PC-3 (cell line): ENCODE data around the gene TMEM238L. TPM values are rescaled to one million over a fixed set of nuclear protein-coding genes. Genes with fewer than 3 reads are reported as not detected.
A peak's percentile ranks its signal among the peaks of the same experiment; 100 is the strongest.
"Not testable (repeated sequence)": the region's sequence is repeated elsewhere in the genome, so short reads cannot be mapped to it uniquely, and the experiment has no call there.

Source experiments
- ATAC-seq: fragments of 200-7000 bp; cut with Tn5 transposase; 2 replicates; pipeline ENCODE4 v1.9.1; 2020; ENCODE audit warnings: mild to moderate bottlenecking, moderate library complexity
- Bru-seq: library from RNA; stranded (reverse); fragments of 400-500 nt; gene quantifications from one replicate; lab custom pipeline; 2021; lab: Mats Ljungman, UMichigan
- BruChase-seq, 2 experiments: library from RNA; stranded (reverse); fragments of 400-500 nt; gene quantifications; one replicate each; lab custom pipeline; 2021; lab: Mats Ljungman, UMichigan
- BruUV-seq: library from RNA; stranded (reverse); fragments of 400-500 nt; replicated peaks from 2 replicates; lab custom pipeline; 2021; lab: Mats Ljungman, UMichigan
- CTCF ChIA-PET: fragments of 300-600 bp; sonication (Branson Sonifier 250); formaldehyde crosslinking; loops from one replicate; lab custom pipeline; 2022; ENCODE audit warnings: antibody characterized with exemption; lab: Charles Lee
- POLR2A ChIA-PET: fragments of 300-600 bp; sonication (Branson Sonifier 250); formaldehyde crosslinking; loops from one replicate; lab custom pipeline; 2022; ENCODE audit warnings: antibody characterized with exemption; ENCODE audit not compliant: unreplicated experiment; lab: Charles Lee
- DNase-seq: peaks from one replicate; pipeline ENCODE4 v3.0.0-alpha.2; 2015
- H2AFZ ChIP-seq: fragments of 300-600 bp; sonication (generic); 2 replicates; pipeline ENCODE4 v1.6.0; 2016; ENCODE audit warnings: antibody characterized with exemption, low read length
- H3F3A ChIP-seq: fragments of 300-600 bp; sonication (generic); one replicate; pipeline ENCODE4 v1.6.0; 2017; ENCODE audit warnings: antibody characterized with exemption, low read length, control low read depth, mild to moderate bottlenecking; ENCODE audit not compliant: unreplicated experiment
- H3K27ac ChIP-seq: fragments of 300-600 bp; sonication (generic); 2 replicates; pipeline ENCODE4 v1.5.1; 2016; ENCODE audit warnings: mild to moderate bottlenecking, low read length
- H3K27me3 ChIP-seq: fragments of 300-600 bp; sonication (generic); 2 replicates; pipeline ENCODE4 v1.6.1; 2016; ENCODE audit warnings: low read length, mixed read lengths
- H3K36me3 ChIP-seq: fragments of 300-600 bp; sonication (generic); 2 replicates; pipeline ENCODE4 v1.6.1; 2016; ENCODE audit warnings: low read depth, mixed run types, low read length, mixed read lengths
- H3K4me1 ChIP-seq: fragments of 300-600 bp; sonication (generic); 2 replicates; pipeline ENCODE4 v1.5.1; 2016; ENCODE audit warnings: low read length; ENCODE audit not compliant: insufficient read depth
- H3K4me2 ChIP-seq: fragments of 300-600 bp; sonication (generic); 2 replicates; pipeline ENCODE4 v1.6.0; 2016; ENCODE audit warnings: low read length
- H3K4me3 ChIP-seq: fragments of 300-600 bp; sonication (generic); 2 replicates; pipeline ENCODE4 v1.5.1; 2016; ENCODE audit warnings: mild to moderate bottlenecking, low read length, mixed read lengths
- H3K79me2 ChIP-seq: fragments of 300-600 bp; sonication (generic); 2 replicates; pipeline ENCODE4 v1.6.1; 2017; ENCODE audit warnings: low read length, mixed read lengths
- H3K9ac ChIP-seq: fragments of 300-600 bp; sonication (generic); 2 replicates; pipeline ENCODE4 v1.6.0; 2016; ENCODE audit warnings: mild to moderate bottlenecking, low read length
- H3K9me2 ChIP-seq: fragments of 300-600 bp; sonication (generic); replicated peaks from 2 replicates; pipeline ENCODE4 v1.6.1; 2016; ENCODE audit warnings: mixed run types, low read length, mixed read lengths
- H3K9me3 ChIP-seq: fragments of 300-600 bp; sonication (generic); 2 replicates; pipeline ENCODE4 v1.6.1; 2016; ENCODE audit warnings: low read length, mixed read lengths
- H4K20me1 ChIP-seq: fragments of 300-600 bp; sonication (generic); 2 replicates; pipeline ENCODE4 v1.6.1; 2016; ENCODE audit warnings: low read length, mixed read lengths
- EZH2 ChIP-seq: fragments of 300-600 bp; sonication (generic); IDR thresholded peaks from one replicate; pipeline ENCODE4 v1.6.1; 2017; ENCODE audit warnings: antibody characterized with exemption, mild to moderate bottlenecking, low read length; ENCODE audit not compliant: unreplicated experiment
- EZH2phosphoT487 ChIP-seq: fragments of 300-600 bp; sonication (generic); IDR thresholded peaks from 2 replicates; pipeline ENCODE4 v1.6.1; 2018; ENCODE audit warnings: mild to moderate bottlenecking, antibody characterized with exemption, low read length, borderline replicate concordance
- intact Hi-C: fragments of 100-400 bp; cut with micrococcal nuclease; formaldehyde crosslinking; loops from 2 replicates; pipeline ENCODE4 v1.9.0; 2023
- long read RNA-seq: library from polyadenylated mRNA; unstranded; transcript quantifications from one replicate; pipeline ENCODE4 v2.0.0, GENCODE V29; 2021; ENCODE audit not compliant: unreplicated experiment
- total RNA-seq: library from RNA; depleted of rRNA; stranded (reverse); fragments of >200 nt; gene quantifications from 2 replicates; pipeline ENCODE4 v1.2.3, GENCODE V29; 2014; rRNA removed
- TF ChIP-seq, protein P1 (sequence below): fragments of 300-600 bp; sonication (generic); conservative IDR thresholded peaks from 2 replicates; pipeline ENCODE4 v1.5.1; 2017; ENCODE audit warnings: antibody characterized with exemption, low read depth, mild to moderate bottlenecking, low read length

TMEM238L gene, protein sequence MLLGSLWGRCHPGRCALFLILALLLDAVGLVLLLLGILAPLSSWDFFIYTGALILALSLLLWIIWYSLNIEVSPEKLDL
- total RNA-seq: not detected in 2 replicates
- Bru-seq, nascent RNA: not detected
- BruChase-seq, experiment 1, labeled RNA remaining after a 6-hour chase: not detected
- not detected for BruChase-seq, experiment 2, labeled RNA remaining after a 2-hour chase
- long read RNA-seq: 0 reads

DNA sequence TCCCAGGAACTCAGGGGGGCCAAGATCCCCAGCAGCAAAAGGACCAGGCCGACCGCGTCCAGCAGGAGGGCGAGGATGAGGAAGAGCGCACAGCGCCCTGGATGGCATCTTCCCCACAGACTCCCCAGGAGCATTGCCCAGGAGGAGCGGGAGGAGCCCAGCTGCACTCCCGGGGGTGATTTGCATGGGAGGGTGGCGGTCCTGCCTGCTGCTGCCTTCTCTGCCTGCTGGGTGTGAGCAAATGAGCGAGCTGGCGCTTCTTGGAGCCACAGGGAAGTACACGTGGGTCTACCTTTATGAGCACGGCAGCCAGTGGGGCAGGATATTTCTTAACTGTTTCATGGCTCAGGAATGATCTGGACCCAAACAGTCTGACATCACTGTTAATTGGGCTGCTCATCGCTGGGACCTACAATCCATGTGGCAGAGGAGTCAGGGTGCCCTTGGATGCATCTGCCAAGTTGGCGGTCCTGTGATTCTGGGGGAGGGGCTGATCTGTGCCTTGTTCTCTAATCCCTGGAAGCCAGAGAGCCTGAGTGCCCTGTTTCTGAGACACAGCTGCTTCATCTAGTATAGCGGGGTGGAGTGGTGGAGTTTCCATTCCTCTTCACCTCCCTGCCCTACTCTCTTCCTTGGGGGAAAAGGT lies at the start of gene TMEM238L:
TMEM238L (minus strand) TSS at position 270 of the 646 bp plus-strand sequence; CDS start at position 134, 136 bp downstream.
- no peaks in the 10 kb centered on the region for H3K27me3 ChIP-seq
- POLR2A ChIA-PET: no interaction called here
- H3K4me2 ChIP-seq: no peak within 1 kb of the TSS
- no peak within 1 kb of the TSS for H3K27ac ChIP-seq
- no peaks in the 10 kb centered on the region for H3F3A ChIP-seq
- H3K4me1 ChIP-seq: peaks cover 20% of the 10 kb centered on the region
- no peaks in the 10 kb centered on the region for H3K36me3 ChIP-seq
- CTCF ChIA-PET: no interaction called here
- no peaks in the 10 kb centered on the region for H3K9me3 ChIP-seq
- ATAC-seq: no peak
- DNase-seq: no peak
- H3K9me2 ChIP-seq: no peaks in the 10 kb centered on the region
- H3K79me2 ChIP-seq: no peaks in the 10 kb centered on the region
- no peak within 1 kb of the TSS for H2AFZ ChIP-seq
- intact Hi-C loops: no loop called here
- no peak for TF ChIP-seq EZH2
- no TSS peak for BruUV-seq
- H3K4me3 ChIP-seq: no peak within 1 kb of the TSS
- no peaks in the 10 kb centered on the region for H4K20me1 ChIP-seq
- H3K9ac ChIP-seq: no peak within 1 kb of the TSS

DNA sequence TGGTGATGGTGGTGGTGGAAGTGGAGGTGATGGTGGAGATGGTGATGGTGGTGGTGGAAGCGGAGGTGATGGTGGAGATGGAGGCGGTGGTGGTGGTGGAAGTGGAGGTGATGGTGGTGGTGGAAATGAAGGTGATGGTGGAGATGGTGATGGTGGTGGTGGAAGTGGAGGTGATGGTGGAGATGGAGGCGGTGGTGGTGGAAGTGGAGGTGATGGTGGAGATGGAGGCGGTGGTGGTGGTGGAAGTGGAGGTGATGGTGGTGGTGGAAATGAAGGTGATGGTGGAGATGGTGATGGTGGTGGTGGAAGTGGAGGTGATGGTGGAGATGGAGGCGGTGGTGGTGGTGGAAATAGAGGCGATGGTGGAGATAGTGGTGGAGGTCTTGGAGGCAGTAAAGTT lies 42.7 kb upstream of the TMEM238L start:
- CTCF ChIA-PET, intact Hi-C loops, BruUV-seq: not testable (repeated sequence)

DNA sequence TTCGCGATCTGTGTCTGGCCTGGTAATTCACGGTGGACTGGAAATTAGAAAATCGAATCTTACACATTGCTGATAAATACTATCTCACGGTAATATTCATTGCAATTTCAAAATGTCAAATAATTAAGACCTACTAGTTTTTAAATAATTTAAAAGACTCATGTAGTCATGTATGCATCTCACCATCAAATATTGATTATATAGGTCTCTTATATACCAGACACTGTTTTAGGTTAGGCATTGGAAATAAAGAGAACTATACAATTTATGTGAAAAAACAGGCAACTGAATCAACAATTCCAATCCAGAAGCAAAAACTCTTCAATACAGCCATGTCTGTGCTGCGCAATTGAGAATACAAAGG lies 41.5 kb upstream of the TMEM238L start:
- no peaks in the 10 kb centered on the region for H3K4me1 ChIP-seq
- H3K79me2 ChIP-seq: no peaks in the 10 kb centered on the region
- TF ChIP-seq, protein P1, sequence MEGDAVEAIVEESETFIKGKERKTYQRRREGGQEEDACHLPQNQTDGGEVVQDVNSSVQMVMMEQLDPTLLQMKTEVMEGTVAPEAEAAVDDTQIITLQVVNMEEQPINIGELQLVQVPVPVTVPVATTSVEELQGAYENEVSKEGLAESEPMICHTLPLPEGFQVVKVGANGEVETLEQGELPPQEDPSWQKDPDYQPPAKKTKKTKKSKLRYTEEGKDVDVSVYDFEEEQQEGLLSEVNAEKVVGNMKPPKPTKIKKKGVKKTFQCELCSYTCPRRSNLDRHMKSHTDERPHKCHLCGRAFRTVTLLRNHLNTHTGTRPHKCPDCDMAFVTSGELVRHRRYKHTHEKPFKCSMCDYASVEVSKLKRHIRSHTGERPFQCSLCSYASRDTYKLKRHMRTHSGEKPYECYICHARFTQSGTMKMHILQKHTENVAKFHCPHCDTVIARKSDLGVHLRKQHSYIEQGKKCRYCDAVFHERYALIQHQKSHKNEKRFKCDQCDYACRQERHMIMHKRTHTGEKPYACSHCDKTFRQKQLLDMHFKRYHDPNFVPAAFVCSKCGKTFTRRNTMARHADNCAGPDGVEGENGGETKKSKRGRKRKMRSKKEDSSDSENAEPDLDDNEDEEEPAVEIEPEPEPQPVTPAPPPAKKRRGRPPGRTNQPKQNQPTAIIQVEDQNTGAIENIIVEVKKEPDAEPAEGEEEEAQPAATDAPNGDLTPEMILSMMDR: no peak
- no peak for TF ChIP-seq EZH2
- no peak for TF ChIP-seq EZH2phosphoT487
- peak overlapping the region; percentile 65; the same call in 1 of the 2 replicates for H3K4me3 ChIP-seq
- H3K36me3 ChIP-seq: no peaks in the 10 kb centered on the region; the same call in 1 of the 2 replicates
- ChIA-PET POLR2A (no interaction called here), CTCF (interaction anchor here (0.6 to 1.0 kb wide), 3 partner anchors 12 to 232 kb away, joined by 4 to 6 read pairs (median 4); no protein-coding TSS in a partner anchor)
- no peaks in the 10 kb centered on the region for H3K27me3 ChIP-seq
- H3K9me2 ChIP-seq: no peaks in the 10 kb centered on the region
- H3K27ac ChIP-seq: no peak overlapping the region
- ATAC-seq: no peak
- no peak overlapping the region for H3K9ac ChIP-seq
- H3F3A ChIP-seq: no peaks in the 10 kb centered on the region
- H3K4me2 ChIP-seq: peak overlapping the region; percentile 94
- BruUV-seq: no TSS peak
- no peak for DNase-seq
- H3K9me3 ChIP-seq: no peaks in the 10 kb centered on the region
- H2AFZ ChIP-seq: 0 out of 2 replicates have a peak overlapping the region, but pooled peaks have one; percentile 95
- H4K20me1 ChIP-seq: no peaks in the 10 kb centered on the region
- intact Hi-C loops: loop anchor here (1.0 kb wide), 3 partner anchors 73 to 199 kb away; no protein-coding TSS in a partner anchor

More for the DNA sequence above, 42.7 kb upstream of the TMEM238L start:
- H3K4me3 ChIP-seq, H3F3A ChIP-seq, H3K27me3 ChIP-seq, H3K4me2 ChIP-seq, H3K36me3 ChIP-seq, H3K9me3 ChIP-seq, H3K79me2 ChIP-seq, ATAC-seq, POLR2A ChIA-PET, H2AFZ ChIP-seq, H3K4me1 ChIP-seq, H3K9ac ChIP-seq, DNase-seq, H3K27ac ChIP-seq, H3K9me2 ChIP-seq, H4K20me1 ChIP-seq: not testable (repeated sequence)
